Measurements from ENCODE around the gene MRPL20. TPM values are rescaled to one million over a fixed set of nuclear protein-coding genes. Genes with fewer than 3 reads are reported as not detected.

Gene MRPL20
- total and polyA plus RNA-seq, 9 of the 15 experiments (the other 6 are each of a cell fraction or from before 2014, with no cell fraction given), result 180 to 671 (median 229) TPM

DNA sequence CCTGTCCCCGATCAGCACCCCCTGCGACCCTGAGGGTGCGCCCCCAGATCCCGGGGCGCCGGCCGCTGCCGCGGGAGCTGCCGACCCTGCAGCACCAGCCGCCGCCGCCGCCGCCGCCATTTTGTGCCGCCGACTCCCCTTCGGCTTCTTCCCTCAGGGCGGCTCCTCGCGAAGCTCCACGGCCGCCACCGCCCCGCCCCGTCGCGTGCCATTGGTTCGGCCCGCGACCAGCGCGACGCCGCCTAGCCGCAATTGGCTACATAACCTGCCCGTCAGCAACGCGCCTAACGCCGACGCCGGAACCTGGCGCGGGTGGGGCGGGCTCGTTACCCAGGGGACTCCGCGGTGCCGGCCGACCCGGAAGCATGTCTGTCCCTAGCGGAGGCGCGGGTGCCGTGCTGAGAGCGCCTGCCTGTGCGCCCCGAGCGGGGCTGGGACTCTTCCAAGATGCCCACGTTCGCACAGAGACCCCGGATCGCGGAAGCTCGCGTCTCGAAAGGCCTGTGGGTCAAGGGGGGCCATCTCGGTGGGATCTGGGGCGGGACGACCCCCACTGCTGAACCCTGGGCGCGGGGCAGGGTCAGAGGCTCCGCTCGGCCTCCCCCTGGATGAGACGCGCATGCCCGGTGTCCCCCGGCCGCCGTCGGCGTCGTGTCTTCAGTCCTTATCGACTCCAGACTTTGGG is 7.8 kb downstream of the MRPL20 start, which contains the start of gene CCNL2 (continued):
- TF ChIP-seq SRSF9 (IDR thresholded peaks at IDR 0.05; ENCODE audit: borderline replicate concordance, low read depth, low read length), result no peak
- TF ChIP-seq, protein P1, sequence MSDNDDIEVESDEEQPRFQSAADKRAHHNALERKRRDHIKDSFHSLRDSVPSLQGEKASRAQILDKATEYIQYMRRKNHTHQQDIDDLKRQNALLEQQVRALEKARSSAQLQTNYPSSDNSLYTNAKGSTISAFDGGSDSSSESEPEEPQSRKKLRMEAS (CRISPR knock-in tag; IDR thresholded peaks at IDR 0.05), result peak; percentile 81
- TF ChIP-seq, protein P2, sequence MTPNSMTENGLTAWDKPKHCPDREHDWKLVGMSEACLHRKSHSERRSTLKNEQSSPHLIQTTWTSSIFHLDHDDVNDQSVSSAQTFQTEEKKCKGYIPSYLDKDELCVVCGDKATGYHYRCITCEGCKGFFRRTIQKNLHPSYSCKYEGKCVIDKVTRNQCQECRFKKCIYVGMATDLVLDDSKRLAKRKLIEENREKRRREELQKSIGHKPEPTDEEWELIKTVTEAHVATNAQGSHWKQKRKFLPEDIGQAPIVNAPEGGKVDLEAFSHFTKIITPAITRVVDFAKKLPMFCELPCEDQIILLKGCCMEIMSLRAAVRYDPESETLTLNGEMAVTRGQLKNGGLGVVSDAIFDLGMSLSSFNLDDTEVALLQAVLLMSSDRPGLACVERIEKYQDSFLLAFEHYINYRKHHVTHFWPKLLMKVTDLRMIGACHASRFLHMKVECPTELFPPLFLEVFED (CRISPR knock-in tag; conservative IDR thresholded peaks at IDR 0.05), result no peak; the same call in 1 of the 2 replicates
- TF ChIP-seq BRF1 (IDR thresholded peaks at IDR 0.05; ENCODE audit: borderline replicate concordance, extremely low read depth, insufficient read length), result no peak
- TF ChIP-seq FOXJ2 (tag; IDR thresholded peaks at IDR 0.05), result no peak
- peak; percentile 49; the same call in 1 of the 2 replicates for TF ChIP-seq ZBTB1 (CRISPR knock-in tag; IDR thresholded peaks at IDR 0.05; ENCODE audit: borderline replicate concordance, low read depth)
- TF ChIP-seq RAD21 (CRISPR knock-in tag; conservative IDR thresholded peaks at IDR 0.05 in 1 of 2, IDR thresholded peaks at IDR 0.05 in 1 of 2), result no peak; a peak in 2 of 4 replicates
- peak; percentile 91 for TF ChIP-seq SAP30 (IDR thresholded peaks at IDR 0.05; ENCODE audit: borderline replicate concordance, insufficient read depth, low read depth, low read length, poor library complexity, severe bottlenecking)
- TF ChIP-seq FOXK2 (conservative IDR thresholded peaks at IDR 0.05 in 1 of 2, IDR thresholded peaks at IDR 0.05 in 1 of 2; ENCODE audit: low read depth in 2 of 2), result peak; percentile 61 to 78; a peak in 3 of 4 replicates
- TF ChIP-seq HNRNPH1 (optimal IDR thresholded peaks at IDR 0.05; ENCODE audit: low read depth, low read length), result no peak
- TF ChIP-seq TGIF2 (CRISPR knock-in tag; IDR thresholded peaks at IDR 0.05), result no peak
- TF ChIP-seq, protein P3, sequence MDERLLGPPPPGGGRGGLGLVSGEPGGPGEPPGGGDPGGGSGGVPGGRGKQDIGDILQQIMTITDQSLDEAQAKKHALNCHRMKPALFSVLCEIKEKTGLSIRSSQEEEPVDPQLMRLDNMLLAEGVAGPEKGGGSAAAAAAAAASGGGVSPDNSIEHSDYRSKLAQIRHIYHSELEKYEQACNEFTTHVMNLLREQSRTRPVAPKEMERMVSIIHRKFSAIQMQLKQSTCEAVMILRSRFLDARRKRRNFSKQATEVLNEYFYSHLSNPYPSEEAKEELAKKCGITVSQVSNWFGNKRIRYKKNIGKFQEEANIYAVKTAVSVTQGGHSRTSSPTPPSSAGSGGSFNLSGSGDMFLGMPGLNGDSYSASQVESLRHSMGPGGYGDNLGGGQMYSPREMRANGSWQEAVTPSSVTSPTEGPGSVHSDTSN (CRISPR knock-in tag; IDR thresholded peaks at IDR 0.05; ENCODE audit: low read depth), result peak; percentile 98
- TF ChIP-seq, protein P3 (tag; conservative IDR thresholded peaks at IDR 0.05; ENCODE audit: low read depth), result peak; percentile 95
- TF ChIP-seq ZNF133 (CRISPR knock-in tag; IDR thresholded peaks at IDR 0.05), result no peak
- TF ChIP-seq, protein P4, sequence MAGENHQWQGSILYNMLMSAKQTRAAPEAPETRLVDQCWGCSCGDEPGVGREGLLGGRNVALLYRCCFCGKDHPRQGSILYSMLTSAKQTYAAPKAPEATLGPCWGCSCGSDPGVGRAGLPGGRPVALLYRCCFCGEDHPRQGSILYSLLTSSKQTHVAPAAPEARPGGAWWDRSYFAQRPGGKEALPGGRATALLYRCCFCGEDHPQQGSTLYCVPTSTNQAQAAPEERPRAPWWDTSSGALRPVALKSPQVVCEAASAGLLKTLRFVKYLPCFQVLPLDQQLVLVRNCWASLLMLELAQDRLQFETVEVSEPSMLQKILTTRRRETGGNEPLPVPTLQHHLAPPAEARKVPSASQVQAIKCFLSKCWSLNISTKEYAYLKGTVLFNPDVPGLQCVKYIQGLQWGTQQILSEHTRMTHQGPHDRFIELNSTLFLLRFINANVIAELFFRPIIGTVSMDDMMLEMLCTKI (IDR thresholded peaks at IDR 0.05; ENCODE audit: partially characterized antibody), result no peak
- no peak; the same call in 1 of the 2 replicates for TF ChIP-seq ZNF263 (CRISPR knock-in tag; IDR thresholded peaks at IDR 0.05; ENCODE audit: borderline replicate concordance)
- TF ChIP-seq CTBP1 (IDR thresholded peaks at IDR 0.05; ENCODE audit: borderline replicate concordance), result peak; percentile 93
- TF ChIP-seq ZNF174 (CRISPR knock-in tag; IDR thresholded peaks at IDR 0.05), result no peak
- TF ChIP-seq ZNF197 (CRISPR knock-in tag; IDR thresholded peaks at IDR 0.05; ENCODE audit: low read depth), result no peak
- TF ChIP-seq ZNF311 (CRISPR knock-in tag; IDR thresholded peaks at IDR 0.05), result no peak
- no peak for TF ChIP-seq GATA2 (CRISPR knock-in tag; IDR thresholded peaks at IDR 0.05)
- no peak for TF ChIP-seq ZZZ3 (IDR thresholded peaks at IDR 0.05)
- no peak for TF ChIP-seq KDM1A (IDR thresholded peaks at IDR 0.05)
